Hepatocyte (in vitro differentiated cells): ENCODE results near the gene KCNAB3. TPM values are rescaled to one million over a fixed set of nuclear protein-coding genes. Genes with fewer than 3 reads are reported as not detected.

Experiments used
- DNase-seq: peaks from one replicate; pipeline ENCODE4 v3.0.0-alpha.2; 2016; ENCODE audit warnings: low spot score
- H2AFZ ChIP-seq: fragments of 200-600 bp; sonication (generic); 2 replicates; pipeline ENCODE4 v1.6.0; 2016; ENCODE audit warnings: antibody characterized with exemption, mild to moderate bottlenecking
- H3K27ac ChIP-seq: fragments of 200-600 bp; sonication (generic); 2 replicates; pipeline ENCODE4 v1.5.1; 2016; ENCODE audit warnings: mild to moderate bottlenecking
- H3K27me3 ChIP-seq: fragments of 200-600 bp; sonication (generic); 2 replicates; pipeline ENCODE4 v1.6.1; 2016
- H3K36me3 ChIP-seq: fragments of 200-600 bp; sonication (generic); replicated peaks from 2 replicates; pipeline ENCODE4 v1.5.1; 2016; ENCODE audit warnings: low read depth; ENCODE audit not compliant: insufficient read depth
- H3K4me1 ChIP-seq: fragments of 200-600 bp; sonication (generic); 2 replicates; pipeline ENCODE4 v1.5.1; 2016; ENCODE audit warnings: mild to moderate bottlenecking, moderate library complexity; ENCODE audit not compliant: insufficient read depth
- H3K4me2 ChIP-seq: fragments of 200-600 bp; sonication (generic); 2 replicates; pipeline ENCODE4 v1.6.0; 2016
- H3K4me3 ChIP-seq: fragments of 200-600 bp; sonication (generic); 2 replicates; pipeline ENCODE4 v1.5.1; 2016; ENCODE audit warnings: mild to moderate bottlenecking
- H3K79me2 ChIP-seq: fragments of 200-600 bp; sonication (generic); 2 replicates; pipeline ENCODE4 v1.6.0; 2017; ENCODE audit warnings: mild to moderate bottlenecking
- H3K9me2 ChIP-seq: fragments of 200-600 bp; sonication (generic); replicated peaks from 2 replicates; pipeline ENCODE4 v1.6.0; 2017; ENCODE audit warnings: mild to moderate bottlenecking; ENCODE audit not compliant: insufficient read depth
- H3K9me3 ChIP-seq: fragments of 200-600 bp; sonication (generic); 2 replicates; pipeline ENCODE4 v1.5.1; 2016; ENCODE audit warnings: low read depth, mild to moderate bottlenecking
- H4K20me1 ChIP-seq: fragments of 200-600 bp; sonication (generic); 2 replicates; pipeline ENCODE4 v1.6.0; 2016; ENCODE audit warnings: mild to moderate bottlenecking; ENCODE audit not compliant: insufficient read depth, poor library complexity, severe bottlenecking
- CTCF ChIP-seq: fragments of 200-600 bp; sonication (generic); IDR thresholded peaks from 2 replicates; pipeline ENCODE4 v1.5.1; 2016; ENCODE audit warnings: antibody characterized with exemption, mild to moderate bottlenecking; ENCODE audit not compliant: poor library complexity
- EZH2 ChIP-seq: fragments of 200-600 bp; sonication (generic); IDR thresholded peaks from 2 replicates; pipeline ENCODE4 v1.6.1; 2016; ENCODE audit warnings: antibody characterized with exemption, mild to moderate bottlenecking, borderline replicate concordance
- EZH2phosphoT487 ChIP-seq: fragments of 200-600 bp; sonication (generic); IDR thresholded peaks from one replicate; pipeline ENCODE4 v1.6.1; 2018; ENCODE audit warnings: antibody characterized with exemption, mild to moderate bottlenecking, low read depth, moderate library complexity; ENCODE audit not compliant: unreplicated experiment, severe bottlenecking
- WGBS: methylation state at CpG from one replicate; pipeline ENCODE4 v1.1.6; 2016; ENCODE audit warnings: low lambda C conversion rate; ENCODE audit errors: missing lambda C conversion rate; 5-methylcytosine and 5-hydroxymethylcytosine counted together
- polyA plus RNA-seq: library from polyadenylated mRNA; unstranded; fragments of >200 nt; fragmentation: Nextera tagmentation; extraction: Ambion mirVana; gene quantifications from 2 replicates; pipeline ENCODE4 v1.2.1, GENCODE V29; 2016
- total RNA-seq: library from RNA; depleted of rRNA; stranded (reverse); fragments of >200 nt; gene quantifications from 2 replicates; pipeline ENCODE4 v1.2.3, GENCODE V29; 2014

The KCNAB3 gene
- total and polyA plus RNA-seq, 2 experiments from 2014 or later: 1.8 TPM

- Histone ChIP-seq H3K4me1 (peaks cover 26% of the 10 kb centered on the region), H3K27ac (peak within 1 kb of the TSS; percentile 40), H3K79me2 (peaks cover 39% of the 10 kb centered on the region), H4K20me1 (no peaks in the 10 kb centered on the region), H3K9me2 (no peaks in the 10 kb centered on the region), H3K36me3 (no peaks in the 10 kb centered on the region), H2AFZ (peak within 1 kb of the TSS; percentile 54), H3K4me3 (peak within 1 kb of the TSS; percentile 54), H3K4me2 (peak within 1 kb of the TSS; percentile 98), H3K27me3 (no peaks in the 10 kb centered on the region), H3K9me3 (no peaks in the 10 kb centered on the region)
- TF ChIP-seq EZH2phosphoT487 (no peak), CTCF (no peak), EZH2 (no peak)
- WGBS: under 1% methylated on average over 47 of the region's 55 CpGs
- DNase-seq: peak; percentile 100
These were observed 2.2 kb upstream of the KCNAB3 start, which contains the start of the genes CNTROB and TRAPPC1 for GRCh38 chr17:7931709-7932482. Gene CNTROB, plus strand, starts transcription at chr17:7932206. Its CDS starts 874 bp downstream, at chr17:7933080. Gene TRAPPC1, minus strand, starts transcription at chr17:7931946. Its CDS starts 117 bp downstream, at chr17:7931829.

GRCh38 chr17:7930841-7931631 is 1.4 kb upstream of the KCNAB3 start:
- no peaks in the 10 kb centered on the region for H4K20me1 ChIP-seq
- TF ChIP-seq EZH2phosphoT487: no peak
- TF ChIP-seq EZH2: no peak
- TF ChIP-seq CTCF: no peak
- no peak for DNase-seq
- peaks cover 39% of the 10 kb centered on the region for H3K79me2 ChIP-seq
- no peaks in the 10 kb centered on the region for H3K27me3 ChIP-seq
- WGBS: 40% methylated on average over 20 of the region's 20 CpGs
- H3K4me1 ChIP-seq: peaks cover 26% of the 10 kb centered on the region
- H3K9me2 ChIP-seq: no peaks in the 10 kb centered on the region
- H3K27ac ChIP-seq: peak overlapping the region; percentile 26
- H2AFZ ChIP-seq: peak overlapping the region; percentile 38
- H3K4me3 ChIP-seq: peak overlapping the region; percentile 52
- H3K36me3 ChIP-seq: no peaks in the 10 kb centered on the region
- H3K4me2 ChIP-seq: peak overlapping the region; percentile 92
- no peaks in the 10 kb centered on the region for H3K9me3 ChIP-seq

GRCh38 chr17:7927596-7927995 is 2.1 kb downstream of the KCNAB3 start:
- DNase-seq: no peak
- Histone ChIP-seq H2AFZ (no peak overlapping the region), H3K4me3 (no peak overlapping the region), H3K36me3 (no peaks in the 10 kb centered on the region), H3K4me1 (peaks cover 12% of the 10 kb centered on the region), H3K4me2 (no peak overlapping the region), H3K79me2 (peaks cover 14% of the 10 kb centered on the region), H4K20me1 (no peaks in the 10 kb centered on the region), H3K9me2 (no peaks in the 10 kb centered on the region), H3K27me3 (no peaks in the 10 kb centered on the region), H3K9me3 (no peaks in the 10 kb centered on the region), H3K27ac (no peak overlapping the region)
- WGBS: 87% methylated on average over 3 of the region's 3 CpGs
- TF ChIP-seq EZH2phosphoT487: no peak
- no peak for TF ChIP-seq CTCF
- no peak for TF ChIP-seq EZH2
